ENCODE data around the gene RTTN.

The RTTN gene

DNA sequence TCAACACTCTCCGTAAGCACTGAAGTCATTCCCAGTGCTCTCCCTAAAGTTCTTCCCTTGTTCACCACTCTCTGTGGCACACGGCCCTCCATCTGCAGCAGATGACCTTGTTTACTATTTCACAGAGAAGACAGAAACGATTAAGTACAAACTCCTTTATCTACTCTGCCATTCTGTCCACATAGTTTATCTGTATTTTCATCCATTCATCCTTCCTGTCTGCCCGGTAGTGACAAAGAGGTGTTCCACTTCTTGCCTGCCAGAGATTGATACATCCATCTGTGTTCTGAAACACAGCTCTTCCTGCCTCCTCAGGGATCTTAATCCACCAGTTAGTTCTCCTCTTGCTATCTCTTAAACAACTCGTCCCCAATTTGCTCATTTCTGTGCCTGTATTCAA, 179.9 kb downstream of the RTTN start:
- Histone ChIP-seq H3K27me3 (ENCODE audit: insufficient read depth, low read length, poor library complexity, severe bottlenecking) (no peaks in the 10 kb centered on the region), H3F3A (ENCODE audit: low read depth) (no peaks in the 10 kb centered on the region), H3K4me2 (ENCODE audit: low read depth, low read length, poor library complexity, severe bottlenecking) (no peak overlapping the region), H3K9me3 (ENCODE audit: insufficient read depth, low read depth, low read length) (no peaks in the 10 kb centered on the region), H3K9ac (ENCODE audit: low read depth, low read length, poor library complexity, severe bottlenecking) (no peak overlapping the region), H4K20me1 (ENCODE audit: insufficient read depth, low read length, poor library complexity, severe bottlenecking) (no peaks in the 10 kb centered on the region), H3K79me2 (ENCODE audit: insufficient read depth, low read length) (no peaks in the 10 kb centered on the region), H3K36me3 (ENCODE audit: insufficient read depth, low read length) (peaks cover 69% of the 10 kb centered on the region), H2AFZ (ENCODE audit: low read length) (no peak overlapping the region), H3K4me1 (ENCODE audit: insufficient read depth, low read length, poor library complexity, severe bottlenecking) (peaks cover 21% of the 10 kb centered on the region), H3K9me2 (replicated peaks; ENCODE audit: low read depth, low read length) (no peaks in the 10 kb centered on the region), H3K4me3 (ENCODE audit: low read length, poor library complexity, severe bottlenecking) (no peak overlapping the region)
- TF ChIP-seq, protein P1, sequence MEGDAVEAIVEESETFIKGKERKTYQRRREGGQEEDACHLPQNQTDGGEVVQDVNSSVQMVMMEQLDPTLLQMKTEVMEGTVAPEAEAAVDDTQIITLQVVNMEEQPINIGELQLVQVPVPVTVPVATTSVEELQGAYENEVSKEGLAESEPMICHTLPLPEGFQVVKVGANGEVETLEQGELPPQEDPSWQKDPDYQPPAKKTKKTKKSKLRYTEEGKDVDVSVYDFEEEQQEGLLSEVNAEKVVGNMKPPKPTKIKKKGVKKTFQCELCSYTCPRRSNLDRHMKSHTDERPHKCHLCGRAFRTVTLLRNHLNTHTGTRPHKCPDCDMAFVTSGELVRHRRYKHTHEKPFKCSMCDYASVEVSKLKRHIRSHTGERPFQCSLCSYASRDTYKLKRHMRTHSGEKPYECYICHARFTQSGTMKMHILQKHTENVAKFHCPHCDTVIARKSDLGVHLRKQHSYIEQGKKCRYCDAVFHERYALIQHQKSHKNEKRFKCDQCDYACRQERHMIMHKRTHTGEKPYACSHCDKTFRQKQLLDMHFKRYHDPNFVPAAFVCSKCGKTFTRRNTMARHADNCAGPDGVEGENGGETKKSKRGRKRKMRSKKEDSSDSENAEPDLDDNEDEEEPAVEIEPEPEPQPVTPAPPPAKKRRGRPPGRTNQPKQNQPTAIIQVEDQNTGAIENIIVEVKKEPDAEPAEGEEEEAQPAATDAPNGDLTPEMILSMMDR (conservative IDR thresholded peaks at IDR 0.05; ENCODE audit: low read length) = no peak
- no peak for TF ChIP-seq EZH2phosphoT487 (IDR thresholded peaks at IDR 0.05; ENCODE audit: borderline replicate concordance)

DNA sequence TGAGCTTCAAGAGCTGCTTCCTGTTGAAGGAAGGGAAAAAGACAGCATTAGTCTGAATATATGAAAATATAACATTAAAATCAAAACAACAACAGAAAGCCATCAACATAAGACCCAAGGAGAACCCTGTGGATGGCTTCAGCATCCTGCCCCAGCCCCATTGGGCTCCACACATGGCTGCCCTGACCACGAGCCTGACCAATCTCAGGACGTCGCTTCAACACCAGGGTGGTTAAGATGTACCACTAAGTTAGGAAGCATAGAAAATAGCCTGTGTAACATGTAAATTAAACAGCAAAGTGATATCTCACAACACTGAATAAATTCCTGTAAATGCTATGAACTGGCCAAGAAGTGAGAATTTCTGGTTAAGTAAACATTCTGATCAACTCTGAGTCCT, 180.7 kb downstream of the RTTN start:
- Histone ChIP-seq H4K20me1 (ENCODE audit: insufficient read depth, low read length, poor library complexity, severe bottlenecking) (no peaks in the 10 kb centered on the region), H3K79me2 (ENCODE audit: insufficient read depth, low read length) (no peaks in the 10 kb centered on the region), H2AFZ (ENCODE audit: low read length) (no peak overlapping the region), H3K36me3 (ENCODE audit: insufficient read depth, low read length) (peaks cover 71% of the 10 kb centered on the region), H3K9me2 (replicated peaks; ENCODE audit: low read depth, low read length) (no peaks in the 10 kb centered on the region), H3K4me3 (ENCODE audit: low read length, poor library complexity, severe bottlenecking) (no peak overlapping the region), H3F3A (ENCODE audit: low read depth) (no peaks in the 10 kb centered on the region), H3K4me1 (ENCODE audit: insufficient read depth, low read length, poor library complexity, severe bottlenecking) (peaks cover 21% of the 10 kb centered on the region), H3K9me3 (ENCODE audit: insufficient read depth, low read depth, low read length) (no peaks in the 10 kb centered on the region), H3K9ac (ENCODE audit: low read depth, low read length, poor library complexity, severe bottlenecking) (no peak overlapping the region), H3K27me3 (ENCODE audit: insufficient read depth, low read length, poor library complexity, severe bottlenecking) (no peaks in the 10 kb centered on the region), H3K4me2 (ENCODE audit: low read depth, low read length, poor library complexity, severe bottlenecking) (no peak overlapping the region)
- TF ChIP-seq, protein P1 (conservative IDR thresholded peaks at IDR 0.05; ENCODE audit: low read length) = no peak
- TF ChIP-seq EZH2phosphoT487 (IDR thresholded peaks at IDR 0.05; ENCODE audit: borderline replicate concordance) = no peak

DNA sequence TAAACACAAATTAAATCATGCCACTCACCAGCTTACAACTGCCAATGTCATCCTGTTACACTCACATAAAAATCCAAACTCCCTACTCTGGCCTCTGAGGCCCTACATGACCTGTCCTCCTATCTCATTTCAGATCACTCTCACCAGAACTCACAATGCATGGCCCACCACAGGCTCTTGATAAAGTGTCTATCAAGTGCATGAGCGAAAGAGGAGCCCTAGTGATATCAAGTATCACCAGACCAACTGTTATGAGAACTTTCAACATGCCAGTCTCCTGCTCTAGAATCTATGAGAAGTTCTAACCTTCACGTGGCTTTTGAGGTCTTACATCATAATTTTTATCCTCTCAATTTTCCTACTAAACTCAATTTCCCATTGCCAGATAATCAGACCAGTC, 181.4 kb downstream of the RTTN start:
- Histone ChIP-seq H3K4me1 (ENCODE audit: insufficient read depth, low read length, poor library complexity, severe bottlenecking) (peaks cover 21% of the 10 kb centered on the region), H3K36me3 (ENCODE audit: insufficient read depth, low read length) (peaks cover 68% of the 10 kb centered on the region), H4K20me1 (ENCODE audit: insufficient read depth, low read length, poor library complexity, severe bottlenecking) (no peaks in the 10 kb centered on the region), H3K4me3 (ENCODE audit: low read length, poor library complexity, severe bottlenecking) (no peak overlapping the region), H3F3A (ENCODE audit: low read depth) (no peaks in the 10 kb centered on the region), H3K9ac (ENCODE audit: low read depth, low read length, poor library complexity, severe bottlenecking) (no peak overlapping the region), H3K4me2 (ENCODE audit: low read depth, low read length, poor library complexity, severe bottlenecking) (no peak overlapping the region), H3K79me2 (ENCODE audit: insufficient read depth, low read length) (no peaks in the 10 kb centered on the region), H3K9me3 (ENCODE audit: insufficient read depth, low read depth, low read length) (no peaks in the 10 kb centered on the region), H2AFZ (ENCODE audit: low read length) (no peak overlapping the region), H3K9me2 (replicated peaks; ENCODE audit: low read depth, low read length) (no peaks in the 10 kb centered on the region), H3K27me3 (ENCODE audit: insufficient read depth, low read length, poor library complexity, severe bottlenecking) (no peaks in the 10 kb centered on the region)
- TF ChIP-seq, protein P1 (conservative IDR thresholded peaks at IDR 0.05; ENCODE audit: low read length) = no peak
- no peak for TF ChIP-seq EZH2phosphoT487 (IDR thresholded peaks at IDR 0.05; ENCODE audit: borderline replicate concordance)
